NCI-H146 treated with DMSO at 0.1 percent for 48 hours (cell line): ENCODE results near the gene GRAMD1C.

Source experiments
- DNase-seq: peaks from one replicate; lab custom pipeline; 2025; ENCODE audit not compliant: unreplicated experiment; lab: John Stamatoyannopoulos, UW

GRAMD1C gene

GRCh38 chr3:113948015-113948917 is 109.7 kb downstream of the GRAMD1C start:
- peak; percentile 64 for DNase-seq

DNA sequence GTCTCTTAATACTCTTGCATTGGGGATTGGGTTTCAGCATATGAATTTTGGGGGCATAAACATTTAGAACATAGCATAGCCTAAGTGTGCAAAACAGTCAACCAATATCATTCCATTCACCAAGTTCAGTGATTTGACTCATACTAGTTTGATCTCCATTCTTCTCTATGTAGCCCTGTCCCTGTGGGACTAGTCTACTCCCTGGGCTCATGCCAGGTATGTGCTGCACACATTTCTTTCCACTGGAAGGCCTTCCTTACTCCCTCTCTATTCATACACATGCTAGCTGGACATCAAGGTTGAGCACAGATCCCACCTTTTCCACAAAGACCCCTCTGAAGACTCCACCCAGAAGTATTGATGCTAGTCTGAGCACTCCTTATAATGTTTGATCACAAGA is 114.3 kb downstream of the GRAMD1C start:
- no peak for DNase-seq

DNA sequence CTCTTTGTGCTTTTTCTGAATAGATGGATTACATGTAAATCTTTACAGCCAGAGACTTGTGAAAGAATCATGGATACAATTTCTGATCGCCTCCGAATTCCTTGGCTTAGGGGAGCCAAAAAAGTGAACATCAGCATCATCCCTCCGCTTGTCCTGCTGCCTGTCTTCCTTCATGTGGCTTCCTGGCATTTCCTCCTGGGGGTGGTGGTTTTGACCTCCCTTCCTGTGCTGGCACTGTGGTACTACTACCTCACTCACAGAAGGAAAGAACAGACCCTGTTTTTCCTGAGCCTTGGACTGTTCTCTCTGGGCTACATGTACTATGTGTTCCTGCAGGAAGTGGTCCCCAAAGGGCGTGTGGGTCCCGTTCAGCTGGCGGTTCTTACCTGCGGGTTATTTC is 115.1 kb downstream of the GRAMD1C start:
- DNase-seq, result no peak

- DNase-seq, result no peak
These were observed 115.6 kb downstream of the GRAMD1C start for GRCh38 chr3:113954091-113954685.

- no peak for DNase-seq
These were observed 125.3 kb downstream of the GRAMD1C start for GRCh38 chr3:113963879-113964278.

- DNase-seq, result no peak
These were observed 127.6 kb downstream of the GRAMD1C start for GRCh38 chr3:113966172-113966571.

GRCh38 chr3:113968986-113969385 is 130.4 kb downstream of the GRAMD1C start:
- no peak for DNase-seq

DNA sequence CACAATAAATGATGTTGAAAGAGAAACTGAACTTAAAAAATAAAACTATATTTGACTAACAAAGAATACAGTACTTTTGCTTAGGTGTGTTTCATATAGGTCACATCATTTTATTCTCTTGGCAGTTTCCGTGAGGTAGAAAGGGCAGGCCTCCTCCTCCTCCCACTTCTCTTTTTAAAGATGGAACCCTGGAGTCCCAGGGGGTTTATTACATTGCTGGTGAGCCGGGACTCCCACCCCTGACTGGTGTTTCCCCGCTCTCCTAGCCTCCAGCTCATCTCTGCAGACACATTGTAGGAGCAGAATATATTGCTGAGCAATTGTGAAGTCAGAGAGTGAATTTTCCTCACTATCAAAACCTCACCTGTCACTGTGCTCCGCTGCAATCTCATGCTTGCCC is 139.2 kb downstream of the GRAMD1C start:
- no peak for DNase-seq

GRCh38 chr3:113979916-113980315 is 141.3 kb downstream of the GRAMD1C start:
- DNase-seq, result no peak

GRCh38 chr3:113981803-113982202 is 143.2 kb downstream of the GRAMD1C start:
- peak; percentile 54 for DNase-seq

- DNase-seq, result no peak
These were observed 145.0 kb downstream of the GRAMD1C start for GRCh38 chr3:113983544-113983943.

- no peak for DNase-seq
These were observed 147.0 kb downstream of the GRAMD1C start for GRCh38 chr3:113985541-113985940.
